ENCODE data around the gene HIPK2.

The HIPK2 gene

DNA sequence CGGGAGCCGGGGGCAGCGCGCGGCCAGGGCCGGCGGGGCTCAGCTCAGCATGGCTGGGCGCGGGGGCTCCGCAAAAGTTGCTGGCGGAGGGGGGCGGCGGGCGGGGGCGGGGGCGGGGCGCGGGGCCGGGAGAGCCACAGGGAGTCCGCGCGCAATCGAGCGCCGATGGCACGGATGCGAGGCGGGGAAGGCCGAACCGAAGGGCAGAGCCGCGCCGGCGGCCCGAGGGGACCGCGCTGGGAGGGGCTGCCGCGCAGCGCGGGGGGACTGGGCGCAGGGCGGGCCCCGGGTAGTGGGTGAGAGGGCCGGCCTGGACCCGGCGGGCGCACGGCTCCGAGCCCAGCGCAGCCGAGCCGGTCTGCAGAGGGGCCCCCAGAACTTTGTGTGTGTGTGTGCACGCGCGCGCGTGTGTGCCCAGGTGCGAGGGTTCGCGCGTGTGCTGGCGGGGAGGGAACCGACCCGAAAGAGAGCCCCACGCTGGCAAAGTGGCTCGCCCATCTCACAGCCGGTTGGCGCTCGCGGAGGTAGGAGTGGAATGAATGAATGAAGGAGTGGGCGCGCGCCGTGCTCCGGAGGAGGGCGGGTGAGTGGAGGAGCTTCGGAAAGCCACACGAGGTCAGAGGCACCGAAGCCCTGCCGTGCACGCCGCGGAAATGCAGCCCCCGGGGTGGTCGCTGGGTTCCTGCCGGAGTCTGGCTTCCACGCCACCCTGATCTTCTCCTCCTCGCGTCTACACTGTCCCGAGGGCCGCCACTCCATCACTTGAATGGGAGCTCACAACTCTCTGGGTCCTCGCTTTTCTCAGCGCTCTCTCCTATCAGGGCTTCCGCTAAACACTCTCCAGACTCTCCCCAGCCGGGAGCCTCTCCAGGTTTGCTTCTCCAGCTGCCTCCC is at the start of gene HIPK2:
HIPK2 (minus strand) TSS at position 51 of the 894 bp plus-strand sequence. CDS start 375 bp downstream, outside the sequence.
- DNase-seq (ENCODE audit: low read depth in 2 of 2, low spot score in 1 of 2): peak in 1 of 2 donors; percentile 60

DNA sequence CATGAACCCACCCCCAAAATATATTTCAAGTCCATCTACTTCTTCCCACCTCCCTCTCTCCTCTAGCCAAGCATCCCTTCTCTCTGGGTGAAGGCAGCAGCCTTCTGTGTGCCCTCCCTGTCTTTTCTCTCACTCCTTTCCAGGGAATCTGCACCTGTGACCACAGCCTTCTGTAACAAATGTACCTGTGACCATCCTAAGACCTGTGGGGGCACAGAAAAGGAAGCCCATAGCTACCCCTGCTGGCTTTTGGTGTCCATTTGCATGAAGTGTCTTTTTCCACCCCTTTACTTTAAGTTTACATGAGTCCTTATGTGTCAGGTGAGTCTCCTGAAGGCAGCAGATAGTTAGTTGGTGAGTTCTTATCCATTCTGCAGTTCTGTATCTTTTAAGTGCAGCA is 49.2 kb upstream of the HIPK2 start:
- no peak for DNase-seq (ENCODE audit: low read depth in 2 of 2, low spot score in 1 of 2)

GRCh38 chr7:139825666-139826290 is 48.0 kb upstream of the HIPK2 start:
- DNase-seq (ENCODE audit: low read depth in 2 of 2, low spot score in 1 of 2): no peak

- no peak for DNase-seq (ENCODE audit: low read depth in 2 of 2, low spot score in 1 of 2)
Measured at GRCh38 chr7:139823959-139824521, 46.2 kb upstream of the HIPK2 start.

- DNase-seq (ENCODE audit: low read depth in 2 of 2, low spot score in 1 of 2): no peak
Measured at GRCh38 chr7:139822855-139823254, 45.1 kb upstream of the HIPK2 start.

DNA sequence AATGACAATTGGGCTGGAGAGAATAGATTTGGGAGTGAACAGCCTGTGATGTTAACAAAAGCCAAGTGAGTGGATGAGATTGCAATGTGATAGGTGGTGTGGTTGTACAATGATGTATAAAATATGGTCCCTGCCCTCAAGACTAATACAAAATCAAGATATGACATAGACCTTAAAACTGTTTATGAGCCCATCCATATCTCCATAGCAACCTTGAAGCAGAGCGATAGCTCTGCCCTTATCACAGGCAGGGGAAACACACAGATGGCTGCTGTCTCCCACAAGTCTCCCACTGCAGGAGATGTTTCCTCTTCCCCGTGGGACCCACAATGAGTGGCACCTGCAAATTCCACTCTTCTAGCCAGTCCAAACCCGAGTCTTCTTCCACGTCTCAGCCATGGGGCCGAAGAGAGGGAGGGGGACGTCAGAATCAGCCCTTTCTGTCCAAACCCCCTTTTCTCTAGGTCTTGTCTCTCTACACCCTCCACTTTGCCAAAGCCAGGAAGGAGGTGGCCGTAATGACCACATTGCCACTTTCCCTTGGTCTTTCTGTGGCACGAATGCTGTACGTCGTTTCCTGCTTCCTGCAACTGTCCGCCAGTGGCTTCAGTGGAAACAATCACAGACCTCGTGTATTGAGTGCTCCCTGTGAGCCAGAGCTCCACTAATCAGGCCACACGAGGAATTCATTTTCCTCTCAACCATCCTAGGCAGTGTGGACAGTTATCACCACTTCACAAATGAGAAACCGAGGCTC is 43.7 kb upstream of the HIPK2 start:
- DNase-seq (ENCODE audit: low read depth in 2 of 2, low spot score in 1 of 2): no peak

DNA sequence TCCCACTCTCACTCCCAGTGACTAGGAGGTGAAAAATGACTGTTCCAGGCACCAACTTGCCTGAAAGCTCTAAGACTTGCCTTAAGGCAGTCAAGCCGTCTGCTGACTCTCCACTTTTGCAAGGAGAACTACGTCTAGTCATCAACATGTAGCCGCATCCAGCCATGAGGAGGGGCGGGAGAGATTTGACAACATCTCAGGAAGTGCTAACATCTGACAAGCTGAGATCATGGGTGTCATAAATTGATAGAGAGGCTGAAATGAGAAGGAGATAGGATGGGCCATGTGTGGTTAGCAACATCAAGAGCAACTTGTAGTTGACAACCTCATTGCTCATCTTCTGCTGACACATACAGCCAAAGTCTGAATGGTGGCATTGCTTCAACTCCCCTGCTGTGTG is 42.3 kb upstream of the HIPK2 start:
- DNase-seq (ENCODE audit: low read depth in 2 of 2, low spot score in 1 of 2): no peak

DNA sequence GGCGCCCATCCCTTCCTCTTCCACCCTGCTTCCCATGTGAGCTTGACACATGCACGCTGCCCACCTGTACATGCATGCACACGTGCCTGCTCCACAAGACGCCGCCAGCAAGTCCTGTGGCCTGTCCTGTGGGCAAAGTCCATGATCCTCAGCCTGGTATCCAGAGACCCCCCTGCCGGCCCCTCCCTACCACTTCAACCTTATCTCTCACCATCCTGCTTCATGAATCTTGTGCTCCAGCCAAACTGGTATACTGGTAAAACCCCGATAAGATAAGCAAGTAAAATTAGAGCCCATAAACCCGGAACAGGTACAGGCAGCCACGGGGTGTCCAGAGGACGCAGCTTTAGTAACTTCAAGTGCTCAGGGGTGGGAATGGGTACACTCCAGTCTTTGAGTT is 39.5 kb upstream of the HIPK2 start:
- no peak for DNase-seq (ENCODE audit: low read depth in 2 of 2, low spot score in 1 of 2)

DNA sequence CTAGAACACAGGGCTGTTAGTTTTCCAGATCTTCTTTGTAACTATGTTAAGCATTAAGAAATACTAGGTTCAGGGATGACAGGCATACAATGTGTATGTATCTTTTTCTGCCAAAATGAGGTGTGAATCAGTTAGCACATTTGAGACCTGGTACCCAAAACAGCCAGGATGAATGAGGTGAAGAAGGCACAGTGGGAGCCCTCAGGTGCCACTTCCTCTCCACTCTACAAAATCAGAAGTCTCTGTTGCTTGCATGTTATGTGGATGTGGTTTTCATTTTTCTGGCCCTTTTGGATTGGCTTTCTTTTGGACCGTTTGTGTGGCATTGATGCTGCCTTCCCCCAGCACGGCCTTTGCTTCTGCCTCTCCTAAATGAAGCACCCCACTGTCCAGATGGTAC is 35.9 kb upstream of the HIPK2 start:
- no peak for DNase-seq (ENCODE audit: low read depth in 2 of 2, low spot score in 1 of 2)

DNA sequence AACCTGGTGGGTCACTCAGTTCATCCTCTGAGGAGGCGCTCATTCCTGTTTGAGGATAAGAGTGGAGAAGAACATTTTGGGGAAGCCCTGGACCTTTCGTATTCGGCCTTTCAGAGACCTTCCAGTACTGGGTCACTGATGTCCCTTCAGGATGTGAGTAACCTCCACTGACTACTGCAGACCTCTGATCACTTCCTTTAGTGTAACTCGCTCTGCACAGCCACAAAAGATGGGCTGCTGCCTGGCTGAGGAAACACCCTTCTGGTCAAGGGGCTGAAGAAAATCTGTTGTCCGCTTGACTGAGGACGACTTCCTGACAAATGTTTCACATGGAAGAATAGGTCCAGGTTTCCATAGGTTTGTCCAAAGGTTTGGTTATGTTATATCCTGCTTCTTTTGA is 35.4 kb upstream of the HIPK2 start:
- no peak for DNase-seq (ENCODE audit: low read depth in 2 of 2, low spot score in 1 of 2)

DNA sequence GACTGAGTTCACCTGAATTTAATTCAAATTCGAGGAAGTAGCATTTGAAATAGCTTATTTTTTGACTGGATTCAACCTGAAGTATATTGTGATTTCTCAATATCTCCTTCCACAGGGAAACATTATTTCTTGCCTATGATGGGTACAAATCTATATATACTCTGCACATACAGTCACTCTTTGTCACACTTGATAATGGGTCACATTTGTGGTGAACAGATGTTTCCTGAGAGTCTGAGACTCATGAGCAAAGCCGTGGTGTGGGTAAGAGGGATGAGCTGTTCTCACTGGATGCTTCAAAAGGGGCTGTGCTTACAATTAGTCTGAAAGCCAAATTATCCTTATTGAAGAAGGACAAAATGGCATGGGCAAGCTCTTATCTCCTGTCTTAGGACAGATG is 33.3 kb upstream of the HIPK2 start:
- DNase-seq (ENCODE audit: low read depth in 2 of 2, low spot score in 1 of 2): no peak

- no peak for DNase-seq (ENCODE audit: low read depth in 2 of 2, low spot score in 1 of 2)
Measured at GRCh38 chr7:139808846-139809442, 31.1 kb upstream of the HIPK2 start.

DNA sequence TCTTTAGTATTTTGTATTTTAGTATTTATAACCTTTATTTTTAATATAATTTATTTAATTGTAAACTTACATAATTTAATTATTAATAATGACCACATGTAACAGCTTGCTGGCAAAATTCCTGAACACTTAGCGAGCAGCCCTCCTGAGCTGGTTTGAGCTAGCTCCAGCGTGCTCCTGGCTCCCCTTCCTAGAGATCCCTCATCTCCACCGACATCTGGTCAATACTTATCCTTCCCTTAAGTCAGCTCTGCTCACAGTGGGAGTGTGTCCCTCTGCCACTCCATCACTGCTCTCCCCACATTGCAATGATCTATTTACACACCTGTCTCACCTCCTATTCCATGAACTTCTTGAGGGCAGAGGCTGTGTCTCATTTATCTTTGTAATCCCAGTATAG is 30.6 kb upstream of the HIPK2 start:
- DNase-seq (ENCODE audit: low read depth in 2 of 2, low spot score in 1 of 2): no peak

GRCh38 chr7:139807009-139807408 is 29.2 kb upstream of the HIPK2 start:
- no peak for DNase-seq (ENCODE audit: low read depth in 2 of 2, low spot score in 1 of 2)

- DNase-seq (ENCODE audit: low read depth in 2 of 2, low spot score in 1 of 2): no peak
Measured at GRCh38 chr7:139804571-139804970, 26.8 kb upstream of the HIPK2 start.

GRCh38 chr7:139799586-139799985 is 21.8 kb upstream of the HIPK2 start:
- DNase-seq (ENCODE audit: low read depth in 2 of 2, low spot score in 1 of 2): no peak

DNA sequence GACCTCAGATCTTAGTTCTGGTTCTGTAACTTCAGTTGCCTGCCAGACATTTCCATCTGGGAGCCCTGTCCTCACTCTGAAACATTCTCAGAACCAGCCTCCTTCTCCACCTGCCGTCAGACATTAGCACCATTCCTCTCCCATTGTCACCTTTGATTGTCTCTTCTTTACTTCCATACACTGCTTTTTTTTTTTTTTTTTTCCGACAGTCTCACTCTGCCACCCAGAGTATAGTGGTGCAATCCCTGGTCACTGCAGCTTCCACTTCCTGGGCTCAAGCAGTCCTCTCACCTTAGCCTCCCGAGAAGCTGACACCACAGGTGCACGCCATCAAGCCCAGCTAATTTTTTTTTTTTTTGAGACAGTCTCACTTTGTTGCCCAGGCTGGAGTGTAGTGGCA is 21.1 kb upstream of the HIPK2 start:
- DNase-seq (ENCODE audit: low read depth in 2 of 2, low spot score in 1 of 2): no peak

- DNase-seq (ENCODE audit: low read depth in 2 of 2, low spot score in 1 of 2): no peak
Measured at GRCh38 chr7:139798221-139798620, 20.4 kb upstream of the HIPK2 start.

DNA sequence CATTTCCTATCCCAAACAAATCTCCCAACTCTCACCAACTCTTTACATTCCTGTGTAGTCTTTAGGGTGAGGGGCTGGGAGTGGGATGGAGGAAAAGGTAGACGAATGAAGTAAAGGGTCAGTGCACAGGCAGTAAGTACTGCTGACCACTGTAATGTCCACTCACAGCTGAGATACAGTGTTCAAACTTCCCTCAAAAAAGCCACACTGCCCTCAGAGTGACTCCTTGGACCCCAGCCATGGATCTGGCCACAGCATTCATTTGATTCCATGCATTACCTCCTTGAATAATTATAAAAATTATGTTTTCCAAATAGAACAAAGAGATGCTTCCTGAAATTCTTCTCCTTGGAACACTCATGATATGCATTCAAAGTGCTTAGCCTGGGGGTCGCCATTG is 19.8 kb upstream of the HIPK2 start:
- DNase-seq (ENCODE audit: low read depth in 2 of 2, low spot score in 1 of 2): no peak

GRCh38 chr7:139791316-139791715 is 13.5 kb upstream of the HIPK2 start:
- no peak for DNase-seq (ENCODE audit: low read depth in 2 of 2, low spot score in 1 of 2)

DNA sequence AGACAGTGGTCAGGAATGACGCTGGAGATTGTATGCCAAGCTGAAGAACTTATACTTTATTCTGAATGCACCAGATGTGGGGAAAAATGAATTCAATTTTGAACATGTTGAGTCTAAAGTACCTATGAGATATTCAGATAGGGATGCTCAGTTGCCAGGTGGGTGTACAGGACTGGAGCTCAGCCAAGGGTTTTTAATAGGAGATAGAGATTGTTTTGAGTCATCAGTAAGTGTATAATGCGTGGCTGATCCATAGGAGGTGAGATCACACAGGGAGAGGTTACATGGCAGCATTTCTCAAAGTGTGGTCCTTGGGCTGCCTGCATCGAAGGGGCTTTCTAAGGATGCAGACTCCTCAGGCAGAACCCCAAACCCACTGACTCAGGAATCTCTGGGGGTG is 6.8 kb upstream of the HIPK2 start:
- DNase-seq (ENCODE audit: low read depth in 2 of 2, low spot score in 1 of 2): no peak
